ENCODE results near the gene TENM3. TPM values are rescaled to one million over a fixed set of nuclear protein-coding genes. Genes with fewer than 3 reads are reported as not detected.

The TENM3 gene
- total RNA-seq, 2 experiments from 2014 or later, result not detected

GRCh38 chr4:182802621-182803020 lies 559.4 kb downstream of the TENM3 start:
- Histone ChIP-seq H2AFZ (ENCODE audit: low read length) (no peak overlapping the region), H3K4me1 (ENCODE audit: insufficient read depth, low read length, poor library complexity, severe bottlenecking) (no peaks in the 10 kb centered on the region), H3K9me3 (ENCODE audit: low read length) (no peaks in the 10 kb centered on the region), H3K4me2 (ENCODE audit: low read length) (no peak overlapping the region), H3K9me2 (ENCODE audit: insufficient read depth, low read length) (no peaks in the 10 kb centered on the region), H4K20me1 (ENCODE audit: insufficient read depth, low read length) (no peaks in the 10 kb centered on the region), H3K27ac (ENCODE audit: low read depth, low read length, poor library complexity, severe bottlenecking) (no peak overlapping the region), H3K4me3 (ENCODE audit: low read depth, low read length, poor library complexity, severe bottlenecking) (no peak overlapping the region), H3K36me3 (ENCODE audit: insufficient read depth, low read length) (no peaks in the 10 kb centered on the region), H3K79me2 (ENCODE audit: insufficient read depth, low read depth, low read length) (no peaks in the 10 kb centered on the region)
- CTCF ChIA-PET (ENCODE audit: unreplicated experiment), result no interaction called here
- no TSS peak for BruUV-seq (replicated peaks)
- no peak for DNase-seq (ENCODE audit: low spot score)
- intact Hi-C loops (cut with micrococcal nuclease; ENCODE audit: unreplicated experiment), result no loop called here
- POLR2A ChIA-PET, result no interaction called here
- TF ChIP-seq CTCF (conservative IDR thresholded peaks at IDR 0.05; ENCODE audit: low read length) (no peak), EZH2phosphoT487 (IDR thresholded peaks at IDR 0.05; ENCODE audit: borderline replicate concordance, low read depth, low read length) (no peak)

GRCh38 chr4:182803235-182803634 lies 560.0 kb downstream of the TENM3 start:
- DNase-seq (ENCODE audit: low spot score), result no peak
- Histone ChIP-seq H3K9me2 (ENCODE audit: insufficient read depth, low read length) (no peaks in the 10 kb centered on the region), H3K36me3 (ENCODE audit: insufficient read depth, low read length) (no peaks in the 10 kb centered on the region), H3K79me2 (ENCODE audit: insufficient read depth, low read depth, low read length) (no peaks in the 10 kb centered on the region), H3K27ac (ENCODE audit: low read depth, low read length, poor library complexity, severe bottlenecking) (no peak overlapping the region), H3K4me3 (ENCODE audit: low read depth, low read length, poor library complexity, severe bottlenecking) (no peak overlapping the region), H3K4me2 (ENCODE audit: low read length) (no peak overlapping the region), H3K9me3 (ENCODE audit: low read length) (no peaks in the 10 kb centered on the region), H2AFZ (ENCODE audit: low read length) (no peak overlapping the region), H3K4me1 (ENCODE audit: insufficient read depth, low read length, poor library complexity, severe bottlenecking) (no peaks in the 10 kb centered on the region), H4K20me1 (ENCODE audit: insufficient read depth, low read length) (no peaks in the 10 kb centered on the region)
- intact Hi-C loops (cut with micrococcal nuclease; ENCODE audit: unreplicated experiment), result no loop called here
- BruUV-seq (replicated peaks), result no TSS peak
- CTCF ChIA-PET (ENCODE audit: unreplicated experiment), result no interaction called here
- POLR2A ChIA-PET, result interaction anchor here (0.6 kb wide), 1 partner anchor 167 kb away, joined by 5 read pairs; no protein-coding TSS in a partner anchor
- TF ChIP-seq EZH2phosphoT487 (IDR thresholded peaks at IDR 0.05; ENCODE audit: borderline replicate concordance, low read depth, low read length), result no peak
- no peak for TF ChIP-seq CTCF (conservative IDR thresholded peaks at IDR 0.05; ENCODE audit: low read length)

DNA sequence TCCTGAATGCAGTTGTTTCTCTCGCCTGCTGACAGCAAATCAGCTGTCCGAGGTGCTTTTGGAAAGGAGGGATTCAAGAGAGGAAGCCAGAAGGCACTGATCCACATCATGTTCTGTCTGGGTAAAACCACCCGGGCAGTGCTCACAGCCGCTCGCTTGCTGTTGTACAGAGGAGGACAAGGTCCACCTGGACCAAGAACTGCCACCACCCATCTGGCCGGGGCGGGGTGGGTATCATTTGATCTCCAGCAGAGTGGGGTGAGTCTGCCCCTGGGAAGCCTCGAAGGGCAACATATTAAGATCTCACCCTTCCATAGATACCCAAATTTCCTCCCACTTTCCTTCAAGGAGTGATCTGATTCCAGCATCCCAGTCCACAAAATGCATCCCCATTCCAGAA lies 560.9 kb downstream of the TENM3 start:
- H3K4me1 ChIP-seq (ENCODE audit: insufficient read depth, low read length, poor library complexity, severe bottlenecking), result no peaks in the 10 kb centered on the region
- H3K4me3 ChIP-seq (ENCODE audit: low read depth, low read length, poor library complexity, severe bottlenecking), result no peak overlapping the region
- TF ChIP-seq EZH2phosphoT487 (IDR thresholded peaks at IDR 0.05; ENCODE audit: borderline replicate concordance, low read depth, low read length), result no peak
- no peak for TF ChIP-seq CTCF (conservative IDR thresholded peaks at IDR 0.05; ENCODE audit: low read length)
- intact Hi-C loops (cut with micrococcal nuclease; ENCODE audit: unreplicated experiment), result no loop called here
- no peak overlapping the region for H2AFZ ChIP-seq (ENCODE audit: low read length)
- POLR2A ChIA-PET, result interaction anchor here (0.7 kb wide), 1 partner anchor 15 kb away, joined by 3 read pairs; no protein-coding TSS in a partner anchor
- no peak for DNase-seq (ENCODE audit: low spot score)
- no peaks in the 10 kb centered on the region for H4K20me1 ChIP-seq (ENCODE audit: insufficient read depth, low read length)
- H3K4me2 ChIP-seq (ENCODE audit: low read length), result no peak overlapping the region
- BruUV-seq (replicated peaks), result no TSS peak
- no peaks in the 10 kb centered on the region for H3K79me2 ChIP-seq (ENCODE audit: insufficient read depth, low read depth, low read length)
- H3K36me3 ChIP-seq (ENCODE audit: insufficient read depth, low read length), result no peaks in the 10 kb centered on the region
- no peak overlapping the region for H3K27ac ChIP-seq (ENCODE audit: low read depth, low read length, poor library complexity, severe bottlenecking)
- CTCF ChIA-PET (ENCODE audit: unreplicated experiment), result no interaction called here
- H3K9me2 ChIP-seq (ENCODE audit: insufficient read depth, low read length), result no peaks in the 10 kb centered on the region
- H3K9me3 ChIP-seq (ENCODE audit: low read length), result no peaks in the 10 kb centered on the region

Data from OCI-LY7 (cell line).